ENCODE measurements around the gene ZNF217. TPM values are rescaled to one million over a fixed set of nuclear protein-coding genes. Genes with fewer than 3 reads are reported as not detected.
A peak's percentile ranks its signal among the peaks of the same experiment; 100 is the strongest.

The ZNF217 gene
- total RNA-seq, 1 experiment from 2014 or later: 210 TPM

DNA sequence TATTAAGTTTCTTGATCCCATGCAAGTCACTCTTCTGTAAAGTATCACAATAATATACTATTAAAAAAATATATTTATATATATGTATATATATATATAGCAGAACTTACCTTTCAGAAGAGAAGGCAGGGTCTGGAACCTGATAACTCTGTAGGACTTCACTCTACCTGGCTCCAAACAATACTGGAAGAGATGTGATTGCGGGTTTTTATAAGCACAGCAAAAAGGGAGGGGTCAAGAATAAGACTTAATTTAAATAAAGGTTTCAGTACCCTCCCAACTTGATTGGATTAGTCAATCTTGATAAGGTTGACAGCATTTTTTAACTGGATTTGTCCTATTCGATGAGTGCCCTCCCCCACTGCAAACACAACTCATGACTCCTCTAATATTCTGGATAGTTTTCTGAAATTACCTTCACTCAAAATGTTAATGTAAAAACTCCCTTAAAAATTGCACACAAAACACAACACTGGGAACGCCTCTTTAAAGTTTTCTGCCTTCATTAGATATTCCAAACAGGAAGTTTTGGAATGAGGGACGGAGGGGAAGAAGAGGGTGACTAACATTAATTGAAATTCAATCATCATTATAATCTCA, 4.0 kb upstream of the ZNF217 start:
- Histone ChIP-seq H3K36me3 (ENCODE audit: control insufficient read depth, insufficient read depth, low read length) (no peaks in the 10 kb centered on the region), H3K27ac (ENCODE audit: low read length) (peak overlapping the region; percentile 98), H3K9me3 (ENCODE audit: control insufficient read depth, insufficient read depth, low read depth, low read length) (no peaks in the 10 kb centered on the region), H3K4me3 (ENCODE audit: low read depth in 2 of 2, low read length in 2 of 2) (peak overlapping the region; percentile 53 to 66), H3K4me1 (ENCODE audit: control insufficient read depth, insufficient read depth, low read length) (peaks cover 33% of the 10 kb centered on the region), H3K27me3 (ENCODE audit: control insufficient read depth, insufficient read depth, low read length) (no peaks in the 10 kb centered on the region)
- in situ Hi-C loops (cut with HindIII; ENCODE audit: low pct_unique_long_range_greater_than_20kb, low sequenced_read_pairs) (no loop called here), intact Hi-C loops (cut with micrococcal nuclease; ENCODE audit: unreplicated experiment) (loop anchor here (10.0 kb wide), 2 partner anchors 137 to 317 kb away; no protein-coding TSS in a partner anchor)
- DNase-seq (ENCODE audit: low read depth, low spot score) (no peak), ATAC-seq (no peak)
- BruUV-seq (replicated peaks): no TSS peak
- TF ChIP-seq POLR2AphosphoS5 (IDR thresholded peaks at IDR 0.05; ENCODE audit: low read depth, low read length) (peak; percentile 91), SIN3A (IDR thresholded peaks at IDR 0.05; ENCODE audit: borderline replicate concordance, insufficient read depth, low read depth, low read length) (no peak)
- CTCF ChIA-PET: no interaction called here
- POLR2A ChIA-PET: interaction anchor here (0.6 to 2.3 kb wide), 2 partner anchors 12 to 188 kb away, joined by 3 to 17 read pairs; no protein-coding TSS in a partner anchor

DNA sequence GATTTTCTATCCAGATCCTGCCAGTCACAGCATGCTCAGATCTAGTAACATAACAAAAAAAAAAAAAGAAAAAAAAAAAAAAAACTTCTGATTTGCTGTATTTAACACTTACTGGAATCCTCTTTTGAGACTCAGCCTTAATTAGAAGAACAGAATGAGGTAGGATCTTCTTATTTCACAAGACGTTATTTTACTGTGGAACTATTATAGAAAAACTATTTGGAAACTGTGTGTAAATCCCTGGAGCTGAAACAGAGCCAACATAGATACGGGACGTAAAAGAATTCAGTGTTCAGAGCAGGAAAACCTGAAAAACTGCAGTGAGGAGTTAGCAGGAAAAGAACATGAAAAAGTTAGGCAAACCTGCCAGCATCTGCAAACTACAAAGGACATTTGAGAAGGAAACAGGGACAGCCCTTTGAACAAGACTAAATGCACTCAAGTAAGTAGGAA, 3.4 kb upstream of the ZNF217 start:
- POLR2A ChIA-PET: interaction anchor here (0.5 to 2.3 kb wide), 7 partner anchors 13 to 311 kb away, joined by 3 to 17 read pairs (median 6); no protein-coding TSS in a partner anchor
- no peaks in the 10 kb centered on the region for H3K9me3 ChIP-seq (ENCODE audit: control insufficient read depth, insufficient read depth, low read depth, low read length)
- no peaks in the 10 kb centered on the region for H3K36me3 ChIP-seq (ENCODE audit: control insufficient read depth, insufficient read depth, low read length)
- no peak for DNase-seq (ENCODE audit: low read depth, low spot score)
- H3K27me3 ChIP-seq (ENCODE audit: control insufficient read depth, insufficient read depth, low read length): no peaks in the 10 kb centered on the region
- BruUV-seq (replicated peaks): TSS peak; percentile 83
- in situ Hi-C loops (cut with HindIII; ENCODE audit: low pct_unique_long_range_greater_than_20kb, low sequenced_read_pairs) (no loop called here), intact Hi-C loops (cut with micrococcal nuclease; ENCODE audit: unreplicated experiment) (loop anchor here (10.0 kb wide), 2 partner anchors 138 to 318 kb away; no protein-coding TSS in a partner anchor)
- CTCF ChIA-PET: interaction anchor here (0.7 kb wide), 1 partner anchor 344 kb away, joined by 3 read pairs; no protein-coding TSS in a partner anchor
- ATAC-seq: no peak
- H3K4me3 ChIP-seq (ENCODE audit: low read depth in 2 of 2, low read length in 2 of 2): peak overlapping the region; percentile 53 to 66
- TF ChIP-seq TCF7L2 (IDR thresholded peaks at IDR 0.05; ENCODE audit: low read depth, low read length) (no peak), POLR2AphosphoS5 (IDR thresholded peaks at IDR 0.05; ENCODE audit: low read depth, low read length) (no peak; the same call in 1 of the 2 replicates), SIN3A (IDR thresholded peaks at IDR 0.05; ENCODE audit: borderline replicate concordance, insufficient read depth, low read depth, low read length) (no peak), REST (IDR thresholded peaks at IDR 0.05; ENCODE audit: insufficient read depth in 1 of 2, low read depth in 2 of 2, low read length in 1 of 2) (no peak)
- TF ChIP-seq, protein P1, sequence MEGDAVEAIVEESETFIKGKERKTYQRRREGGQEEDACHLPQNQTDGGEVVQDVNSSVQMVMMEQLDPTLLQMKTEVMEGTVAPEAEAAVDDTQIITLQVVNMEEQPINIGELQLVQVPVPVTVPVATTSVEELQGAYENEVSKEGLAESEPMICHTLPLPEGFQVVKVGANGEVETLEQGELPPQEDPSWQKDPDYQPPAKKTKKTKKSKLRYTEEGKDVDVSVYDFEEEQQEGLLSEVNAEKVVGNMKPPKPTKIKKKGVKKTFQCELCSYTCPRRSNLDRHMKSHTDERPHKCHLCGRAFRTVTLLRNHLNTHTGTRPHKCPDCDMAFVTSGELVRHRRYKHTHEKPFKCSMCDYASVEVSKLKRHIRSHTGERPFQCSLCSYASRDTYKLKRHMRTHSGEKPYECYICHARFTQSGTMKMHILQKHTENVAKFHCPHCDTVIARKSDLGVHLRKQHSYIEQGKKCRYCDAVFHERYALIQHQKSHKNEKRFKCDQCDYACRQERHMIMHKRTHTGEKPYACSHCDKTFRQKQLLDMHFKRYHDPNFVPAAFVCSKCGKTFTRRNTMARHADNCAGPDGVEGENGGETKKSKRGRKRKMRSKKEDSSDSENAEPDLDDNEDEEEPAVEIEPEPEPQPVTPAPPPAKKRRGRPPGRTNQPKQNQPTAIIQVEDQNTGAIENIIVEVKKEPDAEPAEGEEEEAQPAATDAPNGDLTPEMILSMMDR (IDR thresholded peaks at IDR 0.05): no peak
- H3K27ac ChIP-seq (ENCODE audit: low read length): peak overlapping the region; percentile 98
- peaks cover 33% of the 10 kb centered on the region for H3K4me1 ChIP-seq (ENCODE audit: control insufficient read depth, insufficient read depth, low read length)
